ENCODE measurements around the gene PWWP2B. TPM values are rescaled to one million over a fixed set of nuclear protein-coding genes. Genes with fewer than 3 reads are reported as not detected.
"Not testable (repeated sequence)": the region's sequence is repeated elsewhere in the genome, so short reads cannot be mapped to it uniquely, and the experiment has no call there.

The PWWP2B gene
- total and polyA plus RNA-seq, 7 donors = 7.7 to 50.8 (median 10.2) TPM

GRCh38 chr10:132431537-132432175 lies 34.7 kb downstream of the PWWP2B start:
- H3K36me3 ChIP-seq = no peaks in the 10 kb centered on the region
- no peaks in the 10 kb centered on the region for H3K27me3 ChIP-seq
- WGBS, 2 donors = 92 to 94% methylated on average over 12 of the region's 12 CpGs
- peaks cover 0 to 7% (median 0%) of the 10 kb centered on the region in 4 donors for H3K4me1 ChIP-seq
- no peak overlapping the region for H3K27ac ChIP-seq
- H3K9me3 ChIP-seq = no peaks in the 10 kb centered on the region
- no peak overlapping the region for H3K4me3 ChIP-seq
- DNase-seq = no peak
- intact Hi-C loops (cut with DNase I) = no loop called here
- TF ChIP-seq CTCF (IDR thresholded peaks at IDR 0.05) = no peak
- TF ChIP-seq POLR2AphosphoS5 (IDR thresholded peaks at IDR 0.05) = no peak
- no peak for TF ChIP-seq POLR2A (IDR thresholded peaks at IDR 0.05)
- TF ChIP-seq EP300 (IDR thresholded peaks at IDR 0.05) = no peak

GRCh38 chr10:132432176-132432540 lies 35.2 kb downstream of the PWWP2B start:
- no peak overlapping the region for H3K4me3 ChIP-seq
- no peaks in the 10 kb centered on the region for H3K36me3 ChIP-seq
- 92 to 95% methylated on average over 12 of the region's 12 CpGs for WGBS, 2 donors
- TF ChIP-seq CTCF (IDR thresholded peaks at IDR 0.05) (no peak), EP300 (IDR thresholded peaks at IDR 0.05) (no peak), POLR2AphosphoS5 (IDR thresholded peaks at IDR 0.05) (no peak), POLR2A (IDR thresholded peaks at IDR 0.05) (no peak)
- H3K9me3 ChIP-seq = no peaks in the 10 kb centered on the region
- H3K27me3 ChIP-seq = no peaks in the 10 kb centered on the region
- H3K27ac ChIP-seq = no peak overlapping the region
- DNase-seq = no peak
- intact Hi-C loops (cut with DNase I) = no loop called here
- H3K4me1 ChIP-seq = peaks cover 0 to 7% (median 0%) of the 10 kb centered on the region in 4 donors

GRCh38 chr10:132433671-132434340 lies 36.8 kb downstream of the PWWP2B start:
- Histone ChIP-seq H3K27me3 (no peaks in the 10 kb centered on the region), H3K9me3 (no peaks in the 10 kb centered on the region), H3K27ac (no peak overlapping the region), H3K4me3 (no peak overlapping the region), H3K4me1 (peaks cover 0 to 7% (median 0%) of the 10 kb centered on the region in 4 donors), H3K36me3 (no peaks in the 10 kb centered on the region)
- TF ChIP-seq CTCF (IDR thresholded peaks at IDR 0.05) (no peak), POLR2AphosphoS5 (IDR thresholded peaks at IDR 0.05) (no peak), EP300 (IDR thresholded peaks at IDR 0.05) (no peak), POLR2A (IDR thresholded peaks at IDR 0.05) (no peak)
- no peak for DNase-seq
- WGBS, 2 donors = 94 to 97% methylated on average over 21 of the region's 21 CpGs
- intact Hi-C loops (cut with DNase I) = no loop called here

GRCh38 chr10:132434405-132435005 lies 37.5 kb downstream of the PWWP2B start:
- H3K27me3 ChIP-seq = no peaks in the 10 kb centered on the region
- WGBS, 2 donors = 54 to 74% methylated on average over 12 of the region's 12 CpGs
- H3K27ac ChIP-seq = no peak overlapping the region
- TF ChIP-seq CTCF (IDR thresholded peaks at IDR 0.05) (no peak), POLR2AphosphoS5 (IDR thresholded peaks at IDR 0.05) (no peak), EP300 (IDR thresholded peaks at IDR 0.05) (no peak), POLR2A (IDR thresholded peaks at IDR 0.05) (no peak)
- H3K4me1 ChIP-seq = peaks cover 0 to 4% (median 0%) of the 10 kb centered on the region in 4 donors
- no peak for DNase-seq
- intact Hi-C loops (cut with DNase I) = no loop called here
- H3K4me3 ChIP-seq = no peak overlapping the region
- H3K9me3 ChIP-seq = no peaks in the 10 kb centered on the region
- no peaks in the 10 kb centered on the region for H3K36me3 ChIP-seq

- H3K4me1 ChIP-seq; H3K9me3 ChIP-seq; H3K27ac ChIP-seq; intact Hi-C loops (cut with DNase I); H3K36me3 ChIP-seq; H3K27me3 ChIP-seq; H3K4me3 ChIP-seq; DNase-seq: not testable (repeated sequence)
- 96% methylated on average over 5 of the region's 5 CpGs for WGBS, 2 donors
Measured at GRCh38 chr10:132435320-132435719, 38.3 kb downstream of the PWWP2B start.

- H3K27ac ChIP-seq; DNase-seq; H3K36me3 ChIP-seq; H3K9me3 ChIP-seq; intact Hi-C loops (cut with DNase I); H3K27me3 ChIP-seq; H3K4me1 ChIP-seq; H3K4me3 ChIP-seq: not testable (repeated sequence)
- 97% methylated on average over 3 of the region's 3 CpGs for WGBS, 2 donors
Measured at GRCh38 chr10:132436096-132436495, 39.1 kb downstream of the PWWP2B start.

All from sigmoid colon (tissue), 7 donors.